Astrocyte of the spinal cord (primary cell): ENCODE data around the gene CXCR5.
A peak's percentile ranks its signal among the peaks of the same experiment; 100 is the strongest.

Source experiments
- DNase-seq: peaks from one replicate; pipeline ENCODE4 v3.0.0; 2011; ENCODE audit warnings: low read depth, low spot score
- H3K4me3 ChIP-seq: 2 replicates; pipeline ENCODE4 v1.5.1; 2011; ENCODE audit warnings: low read depth, mild to moderate bottlenecking, low read length, moderate library complexity
- in situ Hi-C: cut with HindIII; loops from 2 replicates; pipeline ENCODE4 v1.10.0; 2017; ENCODE audit warnings: low sequenced_read_pairs
- TF ChIP-seq, protein P1 (sequence below): IDR thresholded peaks from 2 replicates; pipeline ENCODE4 v1.5.1; 2012; ENCODE audit warnings: low read depth, mild to moderate bottlenecking, low read length, inconsistent platforms

The CXCR5 gene

DNA sequence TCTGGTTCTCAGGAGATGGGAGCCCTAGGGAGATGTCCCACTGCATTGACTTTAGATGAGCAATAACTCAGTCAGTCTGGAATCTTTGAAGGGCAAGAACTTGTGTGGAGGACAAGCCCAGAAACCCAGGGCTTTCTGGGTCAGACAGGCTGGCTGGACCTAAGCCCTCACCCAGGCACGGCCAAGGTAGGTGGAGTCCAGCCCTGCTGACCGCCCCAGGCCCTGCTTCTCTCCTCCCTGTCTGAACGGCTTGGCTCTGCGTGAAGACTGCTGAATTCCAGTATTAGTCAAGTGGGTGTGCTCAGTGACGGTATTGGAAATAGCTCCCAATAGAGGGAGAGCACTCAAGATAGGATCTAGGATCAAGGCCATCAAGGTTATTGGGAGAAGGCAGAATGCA is 6.1 kb downstream of the CXCR5 start:
- in situ Hi-C loops: no loop called here

DNA sequence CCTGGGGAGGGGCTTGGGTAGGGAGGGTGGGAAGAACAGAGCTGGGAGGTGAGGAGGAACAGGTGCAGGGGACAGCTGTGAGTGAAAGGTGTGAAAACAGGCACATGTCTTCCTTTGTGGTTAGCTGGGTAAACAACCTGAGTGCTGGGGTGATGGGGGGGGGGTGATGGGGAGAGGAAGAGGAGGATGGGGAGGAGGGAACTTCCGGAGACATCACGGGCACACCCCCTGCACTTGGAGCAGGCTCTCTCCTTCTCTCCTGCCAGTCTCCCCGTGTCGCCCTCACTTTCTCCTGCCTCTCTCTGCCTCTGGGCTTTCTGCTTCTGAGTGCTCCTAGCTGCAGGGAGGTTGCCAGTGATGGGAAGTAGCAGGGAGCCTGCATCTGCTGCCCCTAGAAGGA is 8.8 kb downstream of the CXCR5 start:
- TF ChIP-seq, protein P1, sequence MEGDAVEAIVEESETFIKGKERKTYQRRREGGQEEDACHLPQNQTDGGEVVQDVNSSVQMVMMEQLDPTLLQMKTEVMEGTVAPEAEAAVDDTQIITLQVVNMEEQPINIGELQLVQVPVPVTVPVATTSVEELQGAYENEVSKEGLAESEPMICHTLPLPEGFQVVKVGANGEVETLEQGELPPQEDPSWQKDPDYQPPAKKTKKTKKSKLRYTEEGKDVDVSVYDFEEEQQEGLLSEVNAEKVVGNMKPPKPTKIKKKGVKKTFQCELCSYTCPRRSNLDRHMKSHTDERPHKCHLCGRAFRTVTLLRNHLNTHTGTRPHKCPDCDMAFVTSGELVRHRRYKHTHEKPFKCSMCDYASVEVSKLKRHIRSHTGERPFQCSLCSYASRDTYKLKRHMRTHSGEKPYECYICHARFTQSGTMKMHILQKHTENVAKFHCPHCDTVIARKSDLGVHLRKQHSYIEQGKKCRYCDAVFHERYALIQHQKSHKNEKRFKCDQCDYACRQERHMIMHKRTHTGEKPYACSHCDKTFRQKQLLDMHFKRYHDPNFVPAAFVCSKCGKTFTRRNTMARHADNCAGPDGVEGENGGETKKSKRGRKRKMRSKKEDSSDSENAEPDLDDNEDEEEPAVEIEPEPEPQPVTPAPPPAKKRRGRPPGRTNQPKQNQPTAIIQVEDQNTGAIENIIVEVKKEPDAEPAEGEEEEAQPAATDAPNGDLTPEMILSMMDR: no peak
- DNase-seq: no peak
- in situ Hi-C loops: no loop called here
- H3K4me3 ChIP-seq: no peak overlapping the region

More for the DNA sequence above, 6.1 kb downstream of the CXCR5 start:
- DNase-seq: peak; percentile 24
- no peak overlapping the region for H3K4me3 ChIP-seq
- TF ChIP-seq, protein P1: no peak

DNA sequence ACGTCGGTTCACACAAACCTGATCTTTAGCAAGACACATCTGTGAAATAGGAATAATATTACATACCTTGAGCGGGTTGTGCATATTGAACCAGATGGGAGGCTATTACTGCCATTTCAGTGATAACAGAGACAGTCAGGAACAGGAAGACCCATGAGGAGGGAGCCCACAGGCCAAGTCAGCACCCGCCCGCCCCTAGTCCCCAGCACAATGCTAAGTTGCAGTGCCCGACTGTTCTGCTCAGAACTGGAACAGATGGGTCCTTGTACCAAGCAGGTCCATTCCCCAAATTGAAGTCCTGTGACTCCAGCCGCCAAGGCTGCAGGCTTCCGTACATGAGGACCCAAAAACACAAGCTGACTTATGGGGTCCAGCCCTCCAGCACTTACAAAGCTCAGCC is 9.3 kb downstream of the CXCR5 start:
- in situ Hi-C loops: no loop called here

DNA sequence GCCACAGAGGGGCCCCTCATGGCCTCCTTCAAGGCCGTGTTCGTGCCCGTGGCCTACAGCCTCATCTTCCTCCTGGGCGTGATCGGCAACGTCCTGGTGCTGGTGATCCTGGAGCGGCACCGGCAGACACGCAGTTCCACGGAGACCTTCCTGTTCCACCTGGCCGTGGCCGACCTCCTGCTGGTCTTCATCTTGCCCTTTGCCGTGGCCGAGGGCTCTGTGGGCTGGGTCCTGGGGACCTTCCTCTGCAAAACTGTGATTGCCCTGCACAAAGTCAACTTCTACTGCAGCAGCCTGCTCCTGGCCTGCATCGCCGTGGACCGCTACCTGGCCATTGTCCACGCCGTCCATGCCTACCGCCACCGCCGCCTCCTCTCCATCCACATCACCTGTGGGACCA is 10.0 kb downstream of the CXCR5 start:
- no peak for DNase-seq
- in situ Hi-C loops: no loop called here
- no peak overlapping the region for H3K4me3 ChIP-seq
- TF ChIP-seq, protein P1: no peak

More for the DNA sequence above, 9.3 kb downstream of the CXCR5 start:
- H3K4me3 ChIP-seq: no peak overlapping the region
- TF ChIP-seq, protein P1: no peak
- DNase-seq: no peak

DNA sequence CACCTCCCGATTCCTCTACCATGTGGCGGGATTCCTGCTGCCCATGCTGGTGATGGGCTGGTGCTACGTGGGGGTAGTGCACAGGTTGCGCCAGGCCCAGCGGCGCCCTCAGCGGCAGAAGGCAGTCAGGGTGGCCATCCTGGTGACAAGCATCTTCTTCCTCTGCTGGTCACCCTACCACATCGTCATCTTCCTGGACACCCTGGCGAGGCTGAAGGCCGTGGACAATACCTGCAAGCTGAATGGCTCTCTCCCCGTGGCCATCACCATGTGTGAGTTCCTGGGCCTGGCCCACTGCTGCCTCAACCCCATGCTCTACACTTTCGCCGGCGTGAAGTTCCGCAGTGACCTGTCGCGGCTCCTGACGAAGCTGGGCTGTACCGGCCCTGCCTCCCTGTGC is 10.5 kb downstream of the CXCR5 start:
- in situ Hi-C loops: no loop called here
- TF ChIP-seq, protein P1: no peak
- H3K4me3 ChIP-seq: no peak overlapping the region
- no peak for DNase-seq

DNA sequence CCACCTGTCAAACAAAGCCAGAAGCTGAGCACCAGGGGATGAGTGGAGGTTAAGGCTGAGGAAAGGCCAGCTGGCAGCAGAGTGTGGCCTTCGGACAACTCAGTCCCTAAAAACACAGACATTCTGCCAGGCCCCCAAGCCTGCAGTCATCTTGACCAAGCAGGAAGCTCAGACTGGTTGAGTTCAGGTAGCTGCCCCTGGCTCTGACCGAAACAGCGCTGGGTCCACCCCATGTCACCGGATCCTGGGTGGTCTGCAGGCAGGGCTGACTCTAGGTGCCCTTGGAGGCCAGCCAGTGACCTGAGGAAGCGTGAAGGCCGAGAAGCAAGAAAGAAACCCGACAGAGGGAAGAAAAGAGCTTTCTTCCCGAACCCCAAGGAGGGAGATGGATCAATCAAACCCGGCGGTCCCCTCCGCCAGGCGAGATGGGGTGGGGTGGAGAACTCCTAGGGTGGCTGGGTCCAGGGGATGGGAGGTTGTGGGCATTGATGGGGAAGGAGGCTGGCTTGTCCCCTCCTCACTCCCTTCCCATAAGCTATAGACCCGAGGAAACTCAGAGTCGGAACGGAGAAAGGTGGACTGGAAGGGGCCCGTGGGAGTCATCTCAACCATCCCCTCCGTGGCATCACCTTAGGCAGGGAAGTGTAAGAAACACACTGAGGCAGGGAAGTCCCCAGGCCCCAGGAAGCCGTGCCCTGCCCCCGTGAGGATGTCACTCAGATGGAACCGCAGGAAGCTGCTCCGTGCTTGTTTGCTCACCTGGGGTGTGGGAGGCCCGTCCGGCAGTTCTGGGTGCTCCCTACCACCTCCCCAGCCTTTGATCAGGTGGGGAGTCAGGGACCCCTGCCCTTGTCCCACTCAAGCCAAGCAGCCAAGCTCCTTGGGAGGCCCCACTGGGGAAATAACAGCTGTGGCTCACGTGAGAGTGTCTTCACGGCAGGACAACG is 11.7 kb downstream of the CXCR5 start:
- TF ChIP-seq, protein P1: no peak
- in situ Hi-C loops: no loop called here
- no peak for DNase-seq
- H3K4me3 ChIP-seq: no peak overlapping the region
